ENCODE data around the gene CSRNP3.

GRCh38 chr2:165425556-165425955, 43.9 kb upstream of the CSRNP3 start:
- no peak for TF ChIP-seq CTCF (conservative IDR thresholded peaks at IDR 0.05; ENCODE audit: low read length)
- no peak for TF ChIP-seq EZH2phosphoT487 (IDR thresholded peaks at IDR 0.05; ENCODE audit: borderline replicate concordance)

Data from Loucy (cell line).